Activated T-cell treated with anti-CD3 and anti-CD28 coated beads for 1 hour (primary cell): ENCODE data around the gene DCPS.

Experiments used
- DNase-seq: peaks from one replicate; pipeline ENCODE4 v3.0.0-alpha.2; 2020; ENCODE audit warnings: low read depth

Gene DCPS

GRCh38 chr11:126328938-126329643 is 25.2 kb downstream of the DCPS start:
- DNase-seq, result no peak

GRCh38 chr11:126329644-126330211 is 25.9 kb downstream of the DCPS start:
- DNase-seq, result no peak

- DNase-seq, result no peak
These were observed 27.4 kb downstream of the DCPS start for GRCh38 chr11:126331286-126331685.

GRCh38 chr11:126332221-126332711 is 28.4 kb downstream of the DCPS start:
- no peak for DNase-seq

- DNase-seq, result no peak
These were observed 29.3 kb downstream of the DCPS start for GRCh38 chr11:126333142-126333541.

- DNase-seq, result no peak
These were observed 31.0 kb downstream of the DCPS start for GRCh38 chr11:126334659-126335462.

GRCh38 chr11:126335463-126335760 is 31.6 kb downstream of the DCPS start:
- DNase-seq, result no peak

- no peak for DNase-seq
These were observed 32.3 kb downstream of the DCPS start for GRCh38 chr11:126336138-126336541.

- DNase-seq, result no peak
These were observed 32.8 kb downstream of the DCPS start for GRCh38 chr11:126336671-126337101.

- DNase-seq, result no peak
These were observed 33.2 kb downstream of the DCPS start for GRCh38 chr11:126337126-126337473.

- no peak for DNase-seq
These were observed 33.8 kb downstream of the DCPS start for GRCh38 chr11:126337474-126338241.

GRCh38 chr11:126338346-126339055 is 34.6 kb downstream of the DCPS start:
- DNase-seq, result no peak

GRCh38 chr11:126339073-126339862 is 35.4 kb downstream of the DCPS start:
- DNase-seq, result no peak

GRCh38 chr11:126339863-126340434 is 36.1 kb downstream of the DCPS start:
- no peak for DNase-seq

GRCh38 chr11:126340960-126341606 is 37.2 kb downstream of the DCPS start:
- DNase-seq, result no peak

GRCh38 chr11:126341760-126342161 is 37.9 kb downstream of the DCPS start:
- DNase-seq, result no peak

- DNase-seq, result no peak
These were observed 39.2 kb downstream of the DCPS start for GRCh38 chr11:126343051-126343450.

- no peak for DNase-seq
These were observed 40.6 kb downstream of the DCPS start for GRCh38 chr11:126344141-126345080.

GRCh38 chr11:126345283-126345682 is 41.4 kb downstream of the DCPS start:
- no peak for DNase-seq
